ENCODE results near the gene IRF8.

Gene IRF8

DNA sequence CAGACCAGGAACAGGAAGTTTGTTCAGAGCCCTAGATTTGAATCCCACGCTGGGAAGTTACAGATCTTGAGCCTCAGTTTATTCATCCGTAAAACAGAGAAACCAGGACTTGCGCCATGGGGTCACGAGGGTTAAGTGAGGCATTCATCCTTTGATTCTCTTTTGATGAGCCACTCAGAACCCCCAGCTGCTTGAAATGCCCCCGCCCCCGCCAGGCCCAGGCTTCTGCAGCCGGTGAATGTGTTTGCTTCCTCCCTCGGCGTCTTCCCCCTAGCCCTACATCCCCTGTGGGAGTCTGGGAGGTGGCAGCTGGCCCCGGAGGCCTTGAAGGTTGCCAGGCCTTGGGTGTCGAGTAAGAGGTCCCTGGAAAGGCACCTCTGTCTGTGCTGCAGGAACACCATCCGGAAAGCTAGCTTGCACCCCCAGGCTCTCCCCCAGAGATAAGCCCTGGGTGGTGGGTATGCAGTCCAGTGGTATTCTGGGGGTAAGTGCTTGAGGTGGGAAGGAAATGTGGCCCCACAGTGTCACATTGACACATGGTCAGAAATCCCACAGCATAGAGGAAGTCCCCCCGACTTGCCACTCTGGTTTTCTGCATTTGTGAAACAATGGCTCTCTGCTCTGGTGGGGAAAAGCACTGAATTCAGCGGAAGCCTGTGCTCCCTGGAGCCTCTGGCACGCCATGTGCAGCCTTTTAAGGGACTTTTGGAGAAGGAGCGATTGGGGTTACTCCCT lies 14.9 kb downstream of the IRF8 start:
- no peak for DNase-seq (ENCODE audit: low read depth)

DNA sequence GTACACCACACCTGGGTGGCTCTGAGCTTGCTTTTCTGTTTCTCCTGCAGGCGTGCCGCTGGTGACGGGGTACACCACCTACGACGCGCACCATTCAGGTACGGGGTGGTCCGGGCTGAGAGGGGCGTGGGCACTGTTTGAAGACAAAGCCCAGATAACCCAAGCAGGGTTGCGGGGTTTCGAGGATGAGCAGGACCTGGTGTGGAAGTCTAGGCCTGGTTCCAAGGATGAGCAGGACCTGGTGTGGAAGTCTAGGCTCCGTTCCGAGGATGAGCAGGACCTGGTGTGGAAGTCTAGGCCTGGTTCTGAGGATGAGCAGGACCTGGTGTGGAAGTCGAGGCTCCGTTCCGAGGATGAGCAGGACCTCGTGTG lies 15.4 kb downstream of the IRF8 start:
- no peak for DNase-seq (ENCODE audit: low read depth)

DNA sequence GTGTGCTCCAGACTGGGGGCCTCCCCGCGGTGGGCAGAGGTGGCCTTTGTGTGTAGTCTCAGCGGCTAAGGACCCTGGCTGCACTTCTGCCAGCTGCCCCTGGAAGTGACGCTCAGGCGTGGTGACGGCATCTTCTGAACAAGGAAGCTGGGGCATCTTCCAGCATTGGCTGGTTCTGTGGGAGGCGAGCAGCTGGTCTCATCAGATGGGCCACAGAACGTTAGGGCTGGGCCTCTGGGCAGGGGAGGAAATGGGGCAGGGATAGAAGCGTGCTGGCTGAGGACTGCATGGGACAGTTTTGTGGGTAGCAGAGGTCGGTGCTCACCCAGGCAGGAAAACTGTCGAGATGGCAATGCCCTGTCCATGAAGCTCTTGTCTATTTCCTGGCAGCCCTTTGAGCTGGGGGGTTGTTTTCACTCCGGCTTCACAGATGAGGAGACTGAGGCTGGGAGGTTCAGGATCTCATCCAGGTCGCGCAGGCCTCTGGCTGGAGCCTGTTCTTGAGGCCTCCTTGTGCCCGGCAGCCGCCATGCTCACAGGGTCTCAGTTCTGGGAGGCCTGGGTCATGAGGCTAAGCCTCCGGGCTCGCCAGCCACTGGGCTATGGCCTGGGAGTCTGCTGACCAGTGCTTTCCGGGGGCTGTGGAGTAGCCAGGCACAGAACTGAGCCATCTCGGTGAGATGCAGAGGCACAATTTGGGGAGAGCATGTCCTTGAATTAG lies 16.3 kb downstream of the IRF8 start:
- DNase-seq (ENCODE audit: low read depth): no peak

DNA sequence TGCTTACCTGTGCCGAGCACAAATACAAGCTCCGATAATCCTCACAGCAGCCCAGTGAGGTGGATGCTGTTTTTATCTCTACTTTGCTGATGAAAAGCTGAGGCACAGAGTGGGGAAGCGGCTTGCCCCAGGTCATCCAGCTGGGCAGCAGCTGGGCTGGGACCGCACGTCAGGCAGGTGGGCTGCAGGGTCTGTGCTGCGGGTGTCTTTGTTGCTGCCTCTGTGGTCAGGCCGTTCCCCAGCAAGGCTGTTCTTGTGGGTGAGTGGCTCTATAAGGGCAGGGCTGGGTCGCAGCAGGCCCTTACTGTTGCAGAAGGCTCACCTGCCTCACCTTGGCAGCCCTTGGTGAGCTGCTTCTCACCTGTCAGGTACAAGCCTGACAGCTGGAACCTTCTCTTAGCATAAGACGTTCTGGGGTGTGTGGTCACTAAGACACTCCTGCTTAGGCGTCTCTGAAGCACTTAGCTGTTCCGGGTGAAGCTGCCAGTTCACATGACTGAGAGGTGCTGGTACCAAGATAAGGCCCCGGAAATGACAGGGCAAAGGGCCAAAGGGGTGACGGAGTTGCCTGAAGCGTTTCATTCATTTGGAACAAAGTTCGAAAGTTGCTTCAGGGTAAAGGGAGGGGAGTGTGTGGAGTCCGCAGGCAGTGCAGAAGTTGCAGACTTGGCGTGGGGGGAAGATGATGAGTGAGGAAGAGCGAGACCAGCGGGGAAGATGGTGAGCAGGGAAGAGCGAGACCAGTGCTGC lies 17.4 kb downstream of the IRF8 start:
- no peak for DNase-seq (ENCODE audit: low read depth)

DNA sequence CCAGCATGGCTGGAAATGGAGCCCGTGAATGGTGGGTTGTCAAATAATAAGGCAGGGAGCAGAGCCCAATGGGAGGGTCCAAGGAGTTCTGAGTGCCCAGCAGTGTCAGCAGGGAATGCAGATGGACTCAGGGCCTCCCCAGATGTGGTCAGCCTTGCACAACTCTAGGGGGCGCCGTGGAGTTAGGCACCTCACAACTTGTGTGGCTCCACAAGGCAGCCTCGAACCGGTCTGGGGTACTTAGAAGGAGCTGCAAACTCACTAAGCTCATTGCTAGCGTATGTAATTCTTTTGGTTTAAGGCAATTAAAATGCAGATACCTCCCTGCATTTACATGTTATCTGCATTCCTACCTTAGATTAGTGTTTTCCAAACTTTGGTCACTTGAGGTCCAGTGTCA lies 18.1 kb downstream of the IRF8 start:
- no peak for DNase-seq (ENCODE audit: low read depth)

DNA sequence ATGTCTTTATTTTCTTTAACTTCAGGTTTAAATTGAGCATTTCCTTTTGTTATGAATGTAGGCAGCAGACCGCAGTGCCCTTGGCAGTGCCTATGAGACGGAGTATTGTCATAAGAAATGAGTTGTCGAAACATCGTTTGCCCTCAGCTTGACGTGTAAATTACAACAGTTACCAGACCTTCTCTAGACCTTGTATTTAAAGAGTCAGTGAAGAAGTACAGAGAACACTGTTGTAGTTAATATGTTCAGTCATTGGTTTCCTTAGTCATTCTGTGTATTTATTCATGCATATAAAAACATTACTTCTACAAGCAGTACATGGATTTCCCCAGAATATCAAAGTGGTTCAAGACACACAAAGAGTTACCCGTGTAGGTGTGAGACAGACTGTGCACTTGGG lies 19.0 kb downstream of the IRF8 start:
- no peak for DNase-seq (ENCODE audit: low read depth)

DNA sequence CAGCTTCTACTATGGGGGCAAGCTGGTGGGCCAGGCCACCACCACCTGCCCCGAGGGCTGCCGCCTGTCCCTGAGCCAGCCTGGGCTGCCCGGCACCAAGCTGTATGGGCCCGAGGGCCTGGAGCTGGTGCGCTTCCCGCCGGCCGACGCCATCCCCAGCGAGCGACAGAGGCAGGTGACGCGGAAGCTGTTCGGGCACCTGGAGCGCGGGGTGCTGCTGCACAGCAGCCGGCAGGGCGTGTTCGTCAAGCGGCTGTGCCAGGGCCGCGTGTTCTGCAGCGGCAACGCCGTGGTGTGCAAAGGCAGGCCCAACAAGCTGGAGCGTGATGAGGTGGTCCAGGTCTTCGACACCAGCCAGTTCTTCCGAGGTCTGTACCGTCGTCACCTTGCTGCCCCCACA lies 19.5 kb downstream of the IRF8 start:
- no peak for DNase-seq (ENCODE audit: low read depth)

DNA sequence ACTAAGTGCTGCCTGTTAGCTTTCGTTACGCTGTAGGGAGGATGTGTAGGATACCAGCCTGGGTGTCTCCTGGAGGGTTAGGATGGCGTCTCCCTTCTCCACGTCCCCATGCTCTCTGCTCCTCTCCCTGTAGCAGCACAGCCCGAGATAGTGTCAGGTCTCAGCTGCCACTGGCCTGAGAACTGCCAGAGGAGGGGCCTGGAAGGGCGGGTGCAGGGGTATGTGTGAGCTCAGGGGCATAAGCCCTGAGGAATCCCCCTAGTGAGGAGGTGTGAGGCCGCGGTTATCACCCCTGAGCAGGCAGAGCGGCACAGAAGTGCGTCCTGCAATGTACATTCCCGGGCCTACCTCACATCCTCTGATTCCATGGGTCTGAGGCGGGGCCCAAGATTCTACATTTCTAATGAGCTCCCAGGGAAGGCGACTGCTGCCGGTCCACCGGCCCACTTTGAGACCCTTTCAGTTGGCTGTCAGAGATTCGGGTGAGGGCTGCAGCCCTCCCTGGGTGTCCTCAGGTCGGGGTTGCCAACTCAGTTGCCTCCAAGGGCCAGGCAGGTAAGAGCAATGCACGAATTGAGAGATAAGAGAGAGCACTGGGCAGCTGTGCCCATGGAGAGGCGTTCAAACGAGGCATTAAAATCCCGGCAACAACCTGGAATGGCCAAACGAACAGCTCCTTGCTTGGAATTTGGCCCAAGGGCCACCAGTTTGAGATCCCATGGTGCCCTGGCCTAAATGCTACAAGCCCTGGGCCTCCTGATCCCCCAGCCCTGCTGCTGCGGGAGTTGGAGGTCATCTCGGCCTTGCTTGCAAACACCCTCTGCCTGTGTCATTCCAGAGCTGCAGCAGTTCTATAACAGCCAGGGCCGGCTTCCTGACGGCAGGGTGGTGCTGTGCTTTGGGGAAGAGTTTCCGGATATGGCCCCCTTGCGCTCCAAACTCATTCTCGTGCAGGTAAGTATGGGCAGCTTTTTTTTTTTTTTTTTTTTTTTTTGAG lies 20.6 kb downstream of the IRF8 start:
- DNase-seq (ENCODE audit: low read depth): no peak

DNA sequence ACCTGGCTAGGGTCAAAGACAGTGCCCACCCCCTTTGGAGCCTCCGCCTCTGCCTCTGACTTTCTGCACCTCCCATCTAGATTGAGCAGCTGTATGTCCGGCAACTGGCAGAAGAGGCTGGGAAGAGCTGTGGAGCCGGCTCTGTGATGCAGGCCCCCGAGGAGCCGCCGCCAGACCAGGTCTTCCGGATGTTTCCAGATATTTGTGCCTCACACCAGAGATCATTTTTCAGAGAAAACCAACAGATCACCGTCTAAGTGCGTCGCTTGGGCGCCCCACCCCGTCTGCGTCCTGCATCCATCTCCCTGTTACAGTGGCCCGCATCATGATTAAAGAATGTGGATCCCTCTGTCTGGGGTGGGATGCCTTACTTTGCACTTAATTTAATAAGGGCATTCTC lies 22.1 kb downstream of the IRF8 start:
- no peak for DNase-seq (ENCODE audit: low read depth)

DNA sequence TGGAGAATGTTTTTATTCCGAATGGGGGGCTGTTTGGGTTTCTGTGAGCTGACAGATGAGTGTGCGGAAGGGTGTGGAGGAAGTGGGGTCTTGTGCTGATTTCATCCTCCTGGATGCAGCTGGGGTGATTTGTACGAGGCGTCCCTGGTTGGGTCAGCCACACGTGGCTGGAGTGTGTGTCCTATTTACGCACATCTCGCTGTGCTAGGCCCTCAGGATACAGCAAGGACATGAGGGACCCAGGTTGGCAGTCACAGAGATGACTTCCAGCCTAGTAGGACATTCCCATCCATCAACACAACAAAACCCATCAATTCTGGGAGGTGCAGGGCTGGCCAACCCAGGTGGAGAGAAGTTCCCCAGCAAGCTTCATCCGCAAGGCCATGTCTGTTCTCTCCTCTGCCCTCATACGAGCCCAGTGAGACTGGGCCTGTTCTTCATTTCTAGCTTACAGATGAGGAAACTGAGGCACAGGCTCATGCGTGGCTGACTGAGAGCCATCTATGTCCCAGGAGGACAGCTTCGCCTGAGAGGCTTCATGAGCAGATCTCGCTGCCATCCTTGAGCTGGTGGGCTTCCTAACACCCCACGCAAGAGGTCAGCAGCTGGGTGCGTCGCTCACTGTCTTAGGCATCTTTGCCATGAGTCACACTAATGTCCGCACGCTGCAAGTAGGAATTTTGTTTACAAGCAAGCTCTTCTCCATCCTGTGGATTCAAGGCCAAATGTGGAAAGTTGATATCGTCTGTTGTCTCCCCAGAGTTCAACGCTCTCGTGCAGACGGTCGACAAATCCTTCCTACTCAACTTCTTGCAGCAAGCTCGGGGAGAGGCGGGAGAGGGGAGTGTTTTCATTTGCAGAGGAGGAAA lies 24.4 kb downstream of the IRF8 start:
- DNase-seq (ENCODE audit: low read depth): no peak

DNA sequence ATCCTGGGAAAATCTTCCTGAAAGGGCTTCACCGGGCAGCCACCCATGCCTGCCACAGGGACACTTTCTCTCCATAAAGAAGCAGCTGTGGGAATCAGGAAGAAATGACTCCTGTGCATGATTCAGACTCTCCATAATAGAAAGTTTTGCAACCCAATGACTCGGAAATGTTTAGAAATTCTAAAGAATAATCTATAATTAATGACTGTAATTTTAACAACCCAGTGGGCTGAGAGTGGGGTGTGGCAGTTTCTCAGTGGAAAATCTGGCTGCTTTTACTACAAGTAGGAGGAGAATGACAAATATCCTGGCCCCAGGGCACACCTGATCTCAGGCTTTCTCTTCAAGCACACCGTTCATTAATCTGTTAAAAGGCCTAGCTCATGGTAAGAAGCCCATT lies 25.7 kb downstream of the IRF8 start:
- no peak for DNase-seq (ENCODE audit: low read depth)

DNA sequence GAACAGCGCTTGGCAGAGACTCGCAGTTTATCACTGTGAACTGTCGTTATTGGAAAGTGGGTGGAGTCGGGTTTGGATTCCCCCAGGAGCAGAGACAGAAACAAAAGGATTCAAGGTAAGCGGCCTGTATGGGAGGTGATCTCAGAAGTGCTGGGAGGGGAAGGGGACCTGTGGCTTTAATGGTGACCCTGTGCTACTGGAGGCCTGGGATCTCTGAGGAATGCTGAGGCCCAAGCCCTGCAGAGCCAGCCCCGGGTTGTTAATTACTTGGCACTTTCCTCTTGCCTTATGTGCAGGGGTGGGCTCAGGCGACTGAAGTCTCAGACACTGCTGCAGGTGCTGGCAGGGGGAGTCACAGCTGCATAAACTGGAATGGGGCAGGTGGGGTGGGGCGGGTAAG lies 27.4 kb downstream of the IRF8 start:
- DNase-seq (ENCODE audit: low read depth): no peak

DNA sequence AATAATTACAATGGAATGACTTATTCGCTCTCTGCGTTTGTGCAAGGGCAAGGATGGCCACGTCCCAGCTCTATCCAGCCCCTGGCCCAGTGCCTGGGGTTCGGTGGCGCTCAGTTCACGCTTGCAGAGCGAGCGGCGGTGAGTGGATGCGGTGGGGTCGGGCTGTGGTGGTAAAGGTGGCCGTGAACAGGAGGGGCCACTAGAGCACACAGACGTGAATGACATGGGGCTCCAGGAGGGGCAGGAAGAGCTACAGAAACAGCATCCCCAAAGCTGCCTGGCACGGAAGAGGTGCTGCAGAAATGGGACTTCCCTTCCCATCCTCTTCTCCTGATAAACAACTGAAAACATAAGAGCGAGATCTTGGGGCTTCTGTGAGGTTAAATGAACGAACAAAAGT lies 28.4 kb downstream of the IRF8 start:
- no peak for DNase-seq (ENCODE audit: low read depth)

DNA sequence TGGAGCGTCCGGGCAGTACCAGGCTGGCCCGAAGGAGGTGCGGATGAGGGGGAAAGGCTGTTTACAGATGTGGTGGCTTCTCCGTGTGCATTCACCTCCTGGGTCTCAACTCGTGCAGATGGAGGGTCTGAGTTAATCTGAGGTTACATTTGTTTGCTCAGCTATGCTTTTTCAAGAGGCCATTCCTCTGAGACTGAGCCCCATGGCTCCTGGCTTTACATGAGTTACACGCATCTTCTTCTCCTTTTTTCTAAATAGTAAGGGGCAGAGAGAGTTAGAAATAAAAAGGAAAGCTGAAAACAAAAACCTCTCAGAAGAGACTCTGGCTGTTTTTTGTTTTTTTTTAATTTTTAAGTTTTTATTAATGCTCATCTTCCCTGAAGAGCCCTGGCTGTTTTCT lies 29.0 kb downstream of the IRF8 start:
- no peak for DNase-seq (ENCODE audit: low read depth)

DNA sequence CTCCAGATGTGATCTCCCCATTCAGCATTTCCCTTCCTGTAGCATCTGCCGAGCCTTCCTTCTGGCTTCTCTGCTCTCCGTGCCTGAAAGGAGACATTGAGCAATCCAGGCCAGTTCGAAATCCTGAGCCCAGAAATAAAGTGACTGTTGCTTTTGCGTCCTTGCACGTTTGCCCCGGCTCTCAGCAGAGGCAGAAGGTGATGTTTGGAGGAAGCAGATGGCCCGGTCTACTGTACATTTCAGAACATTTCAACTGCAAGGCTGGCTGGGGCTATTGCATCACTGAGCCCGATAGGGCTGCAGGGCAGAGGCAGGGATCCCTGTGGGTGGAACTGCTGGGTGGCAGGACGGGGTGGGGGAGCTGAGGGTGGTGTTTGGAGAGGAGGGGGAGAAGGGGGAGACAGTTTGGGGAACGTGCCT lies 29.4 kb downstream of the IRF8 start:
- no peak for DNase-seq (ENCODE audit: low read depth)

DNA sequence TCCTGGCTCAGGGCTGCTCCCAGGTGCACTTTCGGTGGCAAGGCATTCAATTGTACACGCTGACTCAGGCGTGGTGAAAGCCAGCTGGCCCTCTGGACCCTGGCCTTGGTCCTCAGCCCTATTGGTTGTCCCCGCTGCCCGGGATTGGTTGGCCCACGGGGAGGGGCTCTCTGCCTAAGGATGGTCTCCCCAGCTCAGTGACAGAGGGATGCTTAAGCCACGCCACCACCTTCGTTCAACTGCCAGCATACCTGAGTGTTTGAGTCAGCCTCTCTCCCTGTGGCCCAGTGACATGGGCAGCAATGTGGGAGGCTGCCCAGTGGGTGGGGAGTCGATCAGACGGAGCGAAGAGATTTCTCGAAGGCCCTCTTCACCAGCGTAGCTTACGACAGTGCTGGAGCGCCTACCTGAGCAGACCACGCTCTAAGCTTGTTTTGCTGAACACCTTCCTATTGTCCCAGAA lies 30.3 kb downstream of the IRF8 start:
- DNase-seq (ENCODE audit: low read depth): no peak

DNA sequence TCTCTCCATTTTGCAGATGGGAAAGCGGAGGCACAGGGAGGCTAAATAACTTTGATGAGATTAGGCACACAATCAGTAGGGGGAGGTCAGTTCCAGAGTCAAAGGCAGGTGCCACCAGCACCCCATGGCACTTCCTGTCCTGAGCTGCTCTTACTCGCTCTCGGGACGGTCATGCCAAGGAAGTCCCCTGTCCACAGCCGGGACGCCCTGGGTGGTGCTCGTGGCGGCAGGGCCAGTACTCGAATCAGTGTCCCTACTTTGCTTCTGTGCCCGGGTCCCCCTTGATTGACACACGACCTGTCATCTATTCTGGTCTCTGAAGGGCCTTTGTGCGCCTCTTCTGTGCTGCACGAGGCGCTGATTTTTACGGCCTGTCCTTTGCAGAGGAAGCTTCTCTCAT lies 31.3 kb downstream of the IRF8 start:
- no peak for DNase-seq (ENCODE audit: low read depth)

DNA sequence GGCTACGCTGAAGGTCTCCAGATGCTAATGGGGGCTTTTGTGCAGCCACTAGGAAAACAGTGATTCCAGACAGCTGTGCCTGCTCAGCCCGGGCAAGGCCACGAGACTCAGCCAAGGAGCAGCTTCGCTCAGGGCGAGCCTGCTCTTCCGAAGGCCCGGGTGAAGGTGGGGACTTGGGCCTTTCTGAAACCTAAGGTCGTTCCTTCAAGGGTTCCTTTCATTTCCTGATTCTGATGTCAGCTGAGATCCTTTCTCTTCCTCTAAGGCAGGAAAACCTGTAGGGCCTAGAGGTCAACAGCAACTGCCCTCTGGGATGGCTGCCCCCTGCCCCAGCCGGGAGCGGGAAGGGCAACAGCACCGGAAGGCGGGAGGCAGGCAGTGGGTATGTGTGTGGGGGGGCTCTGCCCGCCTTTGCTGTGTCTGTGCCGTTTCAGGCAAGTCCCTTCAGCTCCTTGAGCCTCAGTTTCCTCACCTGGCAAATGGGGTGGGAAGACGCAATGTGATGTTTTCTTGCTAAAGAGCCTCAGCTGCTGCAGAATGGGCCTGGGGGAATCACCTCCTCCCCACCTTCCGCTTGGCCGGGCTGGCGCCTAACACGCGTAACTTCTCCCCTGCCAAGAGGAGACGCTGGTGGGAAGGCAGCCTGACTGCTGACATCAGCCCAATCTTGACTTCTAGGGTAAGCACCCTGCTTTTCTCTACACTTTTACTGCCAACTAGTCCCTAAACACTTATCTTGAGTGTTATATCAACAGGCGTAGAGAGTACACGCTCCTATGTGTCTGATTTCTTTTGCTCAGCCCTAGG lies 32.8 kb downstream of the IRF8 start:
- DNase-seq (ENCODE audit: low read depth): no peak

DNA sequence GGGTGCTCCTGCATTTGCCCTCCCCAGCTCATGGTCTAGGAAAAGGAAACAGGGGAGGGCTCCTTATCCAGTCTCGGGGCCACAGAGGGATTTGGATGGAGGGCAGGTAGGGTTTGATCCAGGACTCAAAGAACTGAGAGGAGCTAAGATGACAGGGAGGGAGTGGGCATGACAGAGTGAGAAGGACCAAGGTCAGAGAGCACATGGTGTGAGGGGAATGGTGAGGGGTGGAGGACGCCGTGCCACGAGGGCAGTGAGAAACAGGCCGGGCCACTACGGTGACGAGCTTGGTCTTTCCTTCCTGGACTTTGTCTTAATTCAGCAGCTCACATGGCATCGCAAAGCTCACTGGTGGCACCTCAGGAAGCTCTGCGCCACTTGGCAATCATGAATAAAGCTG lies 35.2 kb downstream of the IRF8 start:
- DNase-seq (ENCODE audit: low read depth): no peak

DNA sequence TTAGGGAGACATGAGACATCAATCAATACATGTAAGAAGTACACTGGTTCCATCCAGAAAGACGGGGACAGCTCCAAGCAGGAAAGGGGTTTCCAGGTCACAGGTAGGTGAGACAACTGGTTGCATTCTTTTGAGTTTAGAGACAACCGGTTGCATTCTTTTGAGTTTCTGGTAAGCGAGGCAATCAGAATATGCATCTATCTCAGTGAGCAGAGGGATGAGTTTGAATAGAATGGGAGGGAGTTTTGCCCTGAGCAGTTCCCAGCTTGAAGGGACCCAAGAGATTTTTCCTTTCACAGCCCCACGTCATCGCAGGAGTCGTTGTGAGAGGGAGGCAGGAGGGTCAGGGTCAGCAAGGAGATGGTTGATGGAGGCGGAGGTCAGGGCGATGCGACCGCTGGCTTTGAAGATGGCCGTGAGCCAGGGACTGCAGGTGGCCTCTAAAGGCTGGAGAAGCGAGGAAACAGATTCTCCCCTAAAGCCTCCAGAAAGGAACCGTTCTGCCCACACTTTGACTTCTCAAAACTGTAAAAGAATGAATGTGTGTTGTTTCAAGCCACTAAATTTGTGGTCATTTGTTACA lies 36.5 kb downstream of the IRF8 start:
- DNase-seq (ENCODE audit: low read depth): no peak

All from HS-27A (cell line).